HEK293T (cell line): ENCODE results near the gene IKZF3.
"Not testable (repeated sequence)": the region's sequence is repeated elsewhere in the genome, so short reads cannot be mapped to it uniquely, and the experiment has no call there.

Source experiments
- CTCF ChIA-PET: fragments of 350-600 bp; formaldehyde crosslinking; extraction: SDS; loops from one replicate; lab custom pipeline; 2021; ENCODE audit warnings: antibody characterized with exemption, inconsistent platforms; lab: Yijun Ruan, JAX
- POLR2A ChIA-PET: fragments of 350-600 bp; formaldehyde crosslinking; extraction: SDS; loops from one replicate; lab custom pipeline; 2020; ENCODE audit warnings: antibody characterized with exemption, inconsistent platforms; lab: Yijun Ruan, JAX
- DNase-seq: peaks from one replicate; pipeline ENCODE4 v3.0.0; 2012; ENCODE audit warnings: mixed read lengths; ENCODE audit errors: extremely low spot score
- ARNT ChIP-seq: fragments of 450-650 bp; IDR thresholded peaks from 2 replicates; pipeline ENCODE4 v1.6.1; 2017; ENCODE audit warnings: mild to moderate bottlenecking
- BHLHE40 ChIP-seq: fragments of 450-650 bp; IDR thresholded peaks from 2 replicates; pipeline ENCODE4 v1.6.1; 2016; ENCODE audit warnings: mild to moderate bottlenecking, moderate library complexity, borderline replicate concordance
- CTBP1 ChIP-seq: fragments of 450-650 bp; IDR thresholded peaks from 2 replicates; pipeline ENCODE4 v1.6.1; 2016; ENCODE audit warnings: borderline replicate concordance
- ELF4 ChIP-seq: fragments of 450-650 bp; IDR thresholded peaks from 2 replicates; pipeline ENCODE4 v1.6.1; 2017; ENCODE audit warnings: antibody characterized with exemption
- FOXA1 ChIP-seq: fragments of 450-650 bp; IDR thresholded peaks from 2 replicates; pipeline ENCODE4 v1.6.1; 2016; ENCODE audit warnings: mild to moderate bottlenecking
- FOXK2 ChIP-seq: fragments of 450-650 bp; IDR thresholded peaks from 2 replicates; pipeline ENCODE4 v1.6.1; 2016; ENCODE audit warnings: mild to moderate bottlenecking
- FOXM1 ChIP-seq: fragments of 450-650 bp; IDR thresholded peaks from 2 replicates; pipeline ENCODE4 v1.6.1; 2017; ENCODE audit warnings: mild to moderate bottlenecking, borderline replicate concordance
- HDGF ChIP-seq: fragments of 450-650 bp; IDR thresholded peaks from 2 replicates; pipeline ENCODE4 v1.6.1; 2017; ENCODE audit warnings: antibody characterized with exemption, borderline replicate concordance
- L3MBTL2 ChIP-seq: fragments of 450-650 bp; conservative IDR thresholded peaks from 2 replicates; pipeline ENCODE4 v1.6.1; 2016; ENCODE audit warnings: mild to moderate bottlenecking
- LEF1 ChIP-seq: fragments of 450-650 bp; IDR thresholded peaks from 2 replicates; pipeline ENCODE4 v1.6.1; 2017; ENCODE audit warnings: mild to moderate bottlenecking, borderline replicate concordance
- NFRKB ChIP-seq: fragments of 450-650 bp; IDR thresholded peaks from 2 replicates; pipeline ENCODE4 v1.6.1; 2016; ENCODE audit warnings: mild to moderate bottlenecking, moderate library complexity
- SP1 ChIP-seq: fragments of 450-650 bp; IDR thresholded peaks from 2 replicates; pipeline ENCODE4 v1.6.1; 2017
- SUZ12 ChIP-seq: fragments of 450-650 bp; IDR thresholded peaks from 2 replicates; pipeline ENCODE4 v1.6.1; 2016; ENCODE audit warnings: mild to moderate bottlenecking
- TARDBP ChIP-seq: fragments of 450-650 bp; IDR thresholded peaks from 2 replicates; pipeline ENCODE4 v1.6.1; 2016
- ZNF384 ChIP-seq: fragments of 450-650 bp; IDR thresholded peaks from 2 replicates; pipeline ENCODE4 v1.6.1; 2016
- TF ChIP-seq, protein P1 (sequence below): fragments of 450-650 bp; IDR thresholded peaks from 2 replicates; pipeline ENCODE4 v1.6.1; 2016

Gene IKZF3

GRCh38 chr17:39863918-39864746, at the start of gene IKZF3:
IKZF3 (minus strand) TSS chr17:39864312; CDS start chr17:39864126, 186 bp downstream.
- DNase-seq = peak; percentile 37
- peak; percentile 99 for TF ChIP-seq L3MBTL2
- no peak for TF ChIP-seq FOXK2
- CTCF ChIA-PET = no interaction called here
- POLR2A ChIA-PET = no interaction called here

GRCh38 chr17:39908789-39909352, 44.8 kb upstream of the IKZF3 start:
- ChIA-PET POLR2A (interaction anchor here (1.0 kb wide), 1 partner anchor 18 kb away, joined by 3 read pairs; no protein-coding TSS in a partner anchor), CTCF (no interaction called here)
- no peak for DNase-seq
- TF ChIP-seq L3MBTL2 (no peak), ZNF384 (no peak), TARDBP (no peak), HDGF (no peak), NFRKB (no peak)

DNA sequence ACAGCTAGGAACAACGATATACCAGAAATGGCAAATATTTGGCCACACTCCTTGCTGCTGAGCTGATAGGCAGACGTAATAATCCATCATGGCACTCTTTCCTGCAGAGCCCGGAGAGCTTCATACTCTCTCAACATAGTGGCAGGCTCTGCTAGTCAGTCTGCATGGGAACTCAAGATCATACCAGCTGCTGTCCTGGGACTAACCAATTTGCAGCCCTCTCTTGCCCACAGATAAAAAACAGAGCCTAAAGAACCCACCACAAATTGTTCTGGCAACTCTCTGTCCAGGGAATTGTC, 40.8 kb upstream of the IKZF3 start:
- CTCF ChIA-PET = no interaction called here
- no peak for DNase-seq
- POLR2A ChIA-PET = no interaction called here
- TF ChIP-seq L3MBTL2 (no peak), LEF1 (no peak), TARDBP (no peak), HDGF (no peak), NFRKB (no peak), FOXM1 (no peak), FOXK2 (no peak), CTBP1 (no peak), ARNT (no peak), ZNF384 (no peak), SP1 (no peak), FOXA1 (no peak), BHLHE40 (no peak), ELF4 (no peak), SUZ12 (no peak)
- TF ChIP-seq, protein P1, sequence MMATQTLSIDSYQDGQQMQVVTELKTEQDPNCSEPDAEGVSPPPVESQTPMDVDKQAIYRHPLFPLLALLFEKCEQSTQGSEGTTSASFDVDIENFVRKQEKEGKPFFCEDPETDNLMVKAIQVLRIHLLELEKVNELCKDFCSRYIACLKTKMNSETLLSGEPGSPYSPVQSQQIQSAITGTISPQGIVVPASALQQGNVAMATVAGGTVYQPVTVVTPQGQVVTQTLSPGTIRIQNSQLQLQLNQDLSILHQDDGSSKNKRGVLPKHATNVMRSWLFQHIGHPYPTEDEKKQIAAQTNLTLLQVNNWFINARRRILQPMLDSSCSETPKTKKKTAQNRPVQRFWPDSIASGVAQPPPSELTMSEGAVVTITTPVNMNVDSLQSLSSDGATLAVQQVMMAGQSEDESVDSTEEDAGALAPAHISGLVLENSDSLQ = no peak

DNA sequence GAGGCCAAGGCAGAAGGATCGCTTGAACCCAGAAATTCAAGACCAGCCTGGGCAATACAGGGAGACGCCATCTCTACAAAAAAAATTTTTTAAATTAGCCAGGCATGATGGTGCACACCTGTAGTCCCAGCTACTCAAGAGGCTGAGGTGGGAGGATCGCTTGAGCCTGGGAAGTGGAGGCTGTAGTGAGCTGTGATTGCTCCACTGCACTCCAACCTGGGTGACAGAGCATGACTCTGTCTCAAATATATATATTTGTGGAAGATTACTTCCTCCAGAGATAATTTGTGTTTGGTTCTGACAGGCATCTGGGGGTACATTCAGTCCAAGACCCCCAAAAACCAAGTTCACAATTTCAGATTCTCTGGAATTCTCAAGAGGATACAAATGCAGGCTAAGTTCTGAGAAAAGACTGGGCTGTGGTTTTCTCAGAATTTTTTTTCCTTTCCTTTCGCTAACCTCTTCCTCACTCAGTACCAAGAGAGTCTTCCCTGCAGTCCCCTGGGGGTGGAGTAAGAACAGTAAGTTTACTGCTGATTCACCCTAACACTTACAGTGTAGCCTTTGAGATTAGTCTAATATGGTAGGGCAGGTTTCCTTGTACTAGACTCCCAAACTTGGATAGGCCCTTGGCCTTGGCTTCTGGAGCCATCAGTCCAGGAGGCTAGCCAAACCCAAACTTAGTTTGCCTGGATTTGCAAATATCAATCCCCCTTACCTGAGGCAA, 39.2 kb upstream of the IKZF3 start:
- CTCF ChIA-PET = no interaction called here
- no peak for TF ChIP-seq ARNT
- no peak for TF ChIP-seq TARDBP
- TF ChIP-seq ZNF384 = no peak
- no peak for DNase-seq
- POLR2A ChIA-PET = no interaction called here

- CTCF ChIA-PET = interaction anchor here (0.5 kb wide), 1 partner anchor 308 kb away, joined by 3 read pairs; no protein-coding TSS in a partner anchor
Observed at GRCh38 chr17:39902027-39902426, 37.9 kb upstream of the IKZF3 start.

DNA sequence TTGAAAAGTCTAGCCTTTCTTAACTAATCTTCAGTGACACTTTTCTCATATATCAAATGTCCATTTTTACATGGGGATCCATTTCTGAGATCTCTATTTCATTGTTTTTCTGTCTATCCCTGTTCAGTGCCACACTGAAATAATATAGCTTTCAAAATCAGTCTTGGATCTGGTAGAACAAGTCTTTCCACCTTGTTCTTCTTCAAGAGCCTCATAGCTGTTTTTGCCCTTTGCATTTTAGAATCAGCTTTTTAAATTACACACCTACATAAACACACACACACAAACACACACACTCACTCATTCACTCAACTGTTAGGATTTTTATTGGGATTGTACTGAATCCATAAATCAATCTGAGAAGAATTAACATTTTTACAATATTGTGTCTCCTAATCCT, 35.1 kb upstream of the IKZF3 start:
- TF ChIP-seq BHLHE40 (no peak), FOXA1 (no peak), TARDBP (no peak), FOXK2 (no peak), FOXM1 (no peak), L3MBTL2 (no peak), SUZ12 (no peak), ZNF384 (no peak), LEF1 (no peak), NFRKB (no peak), CTBP1 (no peak)
- TF ChIP-seq, protein P1 = no peak
- POLR2A ChIA-PET = no interaction called here
- DNase-seq = no peak
- CTCF ChIA-PET = no interaction called here

More at GRCh38 chr17:39902027-39902426, 37.9 kb upstream of the IKZF3 start:
- not testable (repeated sequence) for DNase-seq
- POLR2A ChIA-PET = interaction anchor here (0.7 kb wide), 1 partner anchor 340 kb away, joined by 3 read pairs; no protein-coding TSS in a partner anchor

DNA sequence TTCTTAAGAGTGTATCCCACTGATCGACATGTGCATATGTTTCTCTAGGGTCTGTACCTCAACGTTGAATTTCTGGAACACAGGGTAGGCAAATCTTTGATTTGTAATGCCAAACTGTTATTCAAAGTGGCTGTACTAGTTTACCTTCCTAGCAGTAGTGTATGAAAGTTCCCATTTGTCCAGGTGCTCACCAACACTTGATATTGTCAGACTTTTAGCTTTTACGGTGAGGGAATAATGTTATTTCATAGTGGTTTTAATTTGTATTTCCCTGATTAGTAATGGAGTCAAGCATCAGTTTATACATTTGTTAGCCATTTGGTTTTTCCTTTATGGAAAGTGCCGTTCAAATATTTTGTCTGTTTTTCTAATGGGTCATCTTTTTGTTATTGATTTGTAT, 34.0 kb upstream of the IKZF3 start:
- TF ChIP-seq HDGF (no peak), NFRKB (no peak), FOXA1 (no peak), BHLHE40 (no peak), FOXK2 (no peak), ARNT (no peak), SUZ12 (no peak), FOXM1 (no peak), ZNF384 (no peak), L3MBTL2 (no peak), SP1 (no peak), ELF4 (no peak)
- TF ChIP-seq, protein P1 = no peak
- no peak for DNase-seq
- ChIA-PET POLR2A (no interaction called here), CTCF (no interaction called here)
